H54 (cell line): ENCODE measurements around the gene SLC17A1.

Experiments
- DNase-seq: peaks from one replicate; pipeline ENCODE4 v3.0.0; 2011; ENCODE audit warnings: low spot score, mixed read lengths; ENCODE audit not compliant: insufficient read length
- FAIRE-seq: peaks from 3 replicates; lab custom pipeline; 2011; peaks lifted over from hg19 to GRCh38; lab: Jason Lieb, UNC
- POLR2A ChIP-seq: IDR thresholded peaks from 2 replicates; pipeline ENCODE4 v1.6.1; 2011; ENCODE audit warnings: low read depth, mild to moderate bottlenecking, low read length

SLC17A1 gene, protein sequence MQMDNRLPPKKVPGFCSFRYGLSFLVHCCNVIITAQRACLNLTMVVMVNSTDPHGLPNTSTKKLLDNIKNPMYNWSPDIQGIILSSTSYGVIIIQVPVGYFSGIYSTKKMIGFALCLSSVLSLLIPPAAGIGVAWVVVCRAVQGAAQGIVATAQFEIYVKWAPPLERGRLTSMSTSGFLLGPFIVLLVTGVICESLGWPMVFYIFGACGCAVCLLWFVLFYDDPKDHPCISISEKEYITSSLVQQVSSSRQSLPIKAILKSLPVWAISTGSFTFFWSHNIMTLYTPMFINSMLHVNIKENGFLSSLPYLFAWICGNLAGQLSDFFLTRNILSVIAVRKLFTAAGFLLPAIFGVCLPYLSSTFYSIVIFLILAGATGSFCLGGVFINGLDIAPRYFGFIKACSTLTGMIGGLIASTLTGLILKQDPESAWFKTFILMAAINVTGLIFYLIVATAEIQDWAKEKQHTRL

DNA sequence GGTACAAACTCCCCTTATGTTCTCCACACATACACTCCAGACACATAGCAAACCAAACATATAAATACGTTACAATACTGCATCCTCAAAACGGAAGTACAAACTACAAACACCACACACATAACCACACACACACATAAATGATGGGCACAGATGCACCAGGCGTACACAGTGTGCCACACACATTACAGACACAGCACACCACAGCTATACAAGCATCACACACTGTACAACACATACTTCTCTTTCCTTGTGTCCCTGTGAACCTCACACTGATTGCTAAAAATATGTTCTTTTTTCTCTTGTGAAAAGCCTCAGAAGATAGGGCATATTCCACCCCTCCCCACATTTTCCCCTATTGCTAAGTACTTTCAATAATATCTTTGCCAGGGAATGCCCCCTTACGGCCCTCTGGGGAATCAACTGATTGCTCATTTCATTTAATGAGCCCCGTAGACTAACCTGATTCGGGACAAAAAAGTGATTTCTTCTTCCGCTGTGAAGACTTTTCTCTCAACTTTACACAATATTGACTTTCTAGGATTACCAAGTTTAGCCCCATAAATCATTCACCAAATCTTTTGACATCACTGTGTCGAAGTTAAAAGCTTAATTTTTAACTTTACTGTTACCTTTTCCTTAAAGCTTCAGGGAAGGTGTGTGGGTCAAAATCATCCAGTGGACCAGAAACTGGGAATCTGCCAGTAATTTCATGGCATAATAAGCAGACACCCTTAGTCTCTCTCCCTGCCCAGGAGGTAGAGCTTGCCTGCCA lies at the start of gene SLC17A1:
Gene SLC17A1 (minus strand): TSS at position 521 of the 775 bp plus-strand sequence. CDS start 1,495 bp downstream, outside the sequence.
- TF ChIP-seq POLR2A, result no peak
- DNase-seq, result no peak
- no peak for FAIRE-seq

DNA sequence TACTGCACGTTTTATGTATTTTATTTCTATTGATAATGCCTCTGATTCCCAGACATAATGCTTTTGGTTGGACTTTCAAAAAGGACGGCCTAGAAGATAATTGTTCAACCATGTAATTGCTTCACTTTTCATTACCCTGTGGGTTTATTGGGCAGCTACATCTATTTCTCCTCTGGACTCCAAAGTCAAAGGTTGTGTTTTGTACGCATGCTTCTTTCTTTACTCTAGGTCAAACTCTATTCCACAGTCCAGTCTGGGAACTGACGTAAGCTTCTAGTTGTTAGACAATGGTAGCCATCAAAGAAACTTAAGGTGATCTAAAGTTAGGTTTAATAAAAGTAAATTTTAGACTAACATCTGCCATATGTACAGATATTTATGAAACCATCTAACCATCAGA lies 48.7 kb upstream of the SLC17A1 start:
- no peak for TF ChIP-seq POLR2A
- FAIRE-seq (no peak), DNase-seq (no peak)

DNA sequence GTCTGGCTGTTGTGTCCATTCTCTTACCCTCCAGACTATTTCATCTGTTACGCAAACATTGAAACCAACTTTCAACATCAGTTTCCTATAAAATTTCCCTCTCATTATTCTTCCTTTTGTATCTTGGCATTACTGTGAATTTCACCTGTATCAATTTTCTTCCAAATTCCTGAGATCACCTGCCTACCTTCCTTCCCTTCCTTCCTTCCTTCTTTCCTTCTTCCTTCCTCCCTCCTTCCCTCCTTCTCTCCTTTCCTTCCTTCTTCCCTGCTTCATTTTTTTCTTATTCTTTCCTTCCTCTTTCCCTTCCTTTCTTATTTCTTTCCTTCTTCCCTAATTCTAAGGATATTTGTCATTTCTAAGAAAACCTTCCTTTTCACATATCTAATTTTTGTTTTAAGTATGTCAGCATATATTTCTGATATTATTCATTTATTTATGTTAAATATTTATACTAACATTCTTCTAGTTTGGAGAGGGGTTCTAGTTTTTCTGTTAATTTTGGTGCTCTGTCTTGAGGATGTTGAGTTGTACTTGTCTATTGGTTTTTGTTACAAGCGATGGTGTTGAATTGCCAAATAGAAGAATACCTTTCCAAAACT lies 47.0 kb upstream of the SLC17A1 start:
- DNase-seq, result no peak
- FAIRE-seq, result no peak
- TF ChIP-seq POLR2A, result no peak

DNA sequence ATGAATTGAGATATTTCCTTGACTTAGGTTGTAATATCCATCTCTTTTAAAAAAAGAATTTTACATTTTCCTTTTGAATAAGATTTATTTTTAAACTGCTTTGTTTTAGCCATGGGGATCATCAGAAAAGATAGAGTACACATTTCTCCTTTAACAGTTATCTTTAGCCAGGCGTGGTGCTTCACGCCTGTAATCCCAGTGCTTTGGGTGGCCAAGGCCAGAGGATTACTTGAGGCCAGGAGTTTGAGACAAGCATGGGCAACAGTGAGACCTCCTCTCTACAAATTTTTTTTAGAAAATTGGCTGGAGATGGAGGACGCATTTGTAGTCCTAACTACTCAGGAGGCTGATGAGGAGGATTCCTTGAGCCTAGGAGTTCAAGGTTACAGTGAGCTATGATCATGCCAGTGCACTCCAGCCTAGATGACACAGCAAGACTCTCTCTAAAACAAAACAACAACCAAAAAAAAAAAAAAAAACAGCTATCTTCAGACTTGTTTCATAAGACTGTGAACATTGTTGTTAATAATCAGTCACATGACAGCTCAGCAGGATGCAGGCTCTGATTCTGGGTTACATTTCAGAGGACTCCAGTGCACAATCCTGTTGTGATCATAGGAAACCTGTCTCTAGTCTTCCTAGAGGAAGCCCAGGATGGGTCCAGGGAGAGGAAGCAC lies 44.2 kb upstream of the SLC17A1 start:
- FAIRE-seq (no peak), DNase-seq (no peak)
- no peak for TF ChIP-seq POLR2A

DNA sequence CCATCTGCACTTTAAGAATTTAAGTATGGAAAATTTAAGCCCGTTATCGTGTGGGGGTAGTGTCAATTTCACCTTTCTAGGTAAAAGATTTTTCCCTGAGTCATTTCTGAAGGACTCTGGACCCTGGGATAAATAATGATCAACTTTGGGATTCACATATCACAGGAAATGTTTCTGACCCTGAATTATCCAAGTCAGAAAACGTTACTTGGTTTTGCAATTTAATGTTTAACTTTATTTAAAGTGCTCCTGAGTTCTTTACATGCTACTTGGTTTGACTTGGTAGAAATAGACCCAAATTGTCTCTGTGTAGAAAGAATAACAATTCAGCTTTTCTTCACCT lies 43.7 kb upstream of the SLC17A1 start:
- no peak for FAIRE-seq
- no peak for DNase-seq
- no peak for TF ChIP-seq POLR2A

DNA sequence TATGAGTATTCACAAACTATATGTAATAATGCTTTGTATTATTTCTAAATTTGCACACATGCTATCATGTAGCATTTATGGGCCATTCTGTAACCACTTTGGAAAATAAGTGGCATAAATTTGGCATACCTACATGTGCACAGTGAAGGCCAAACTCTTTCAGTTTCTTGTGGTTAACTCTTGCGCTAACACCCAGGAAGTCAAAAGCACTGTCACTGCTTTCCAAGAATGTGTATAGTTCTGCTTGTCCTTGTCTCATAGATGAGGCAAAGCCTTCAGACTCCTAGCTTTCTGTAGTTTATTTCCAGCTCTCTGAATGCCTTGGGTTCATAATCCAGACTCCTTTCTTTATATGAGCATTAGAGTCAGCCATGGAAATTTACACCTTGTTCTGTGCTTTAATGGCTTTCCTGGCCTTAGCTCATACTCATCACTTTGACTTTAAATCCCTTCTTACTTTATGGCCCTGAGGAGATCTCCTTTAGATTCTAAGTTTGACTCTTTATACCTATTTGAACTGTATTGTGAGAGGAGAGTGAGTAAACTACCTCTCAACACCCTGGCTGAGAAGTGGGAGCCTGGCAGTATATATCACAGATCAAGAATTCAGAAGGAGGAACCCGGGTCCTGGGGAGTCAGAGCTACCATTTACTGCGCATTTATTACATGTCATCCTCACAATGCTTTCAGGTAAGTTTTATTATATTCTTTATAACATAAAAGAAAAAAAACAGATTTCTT lies 43.1 kb upstream of the SLC17A1 start:
- DNase-seq (no peak), FAIRE-seq (no peak)
- no peak for TF ChIP-seq POLR2A

DNA sequence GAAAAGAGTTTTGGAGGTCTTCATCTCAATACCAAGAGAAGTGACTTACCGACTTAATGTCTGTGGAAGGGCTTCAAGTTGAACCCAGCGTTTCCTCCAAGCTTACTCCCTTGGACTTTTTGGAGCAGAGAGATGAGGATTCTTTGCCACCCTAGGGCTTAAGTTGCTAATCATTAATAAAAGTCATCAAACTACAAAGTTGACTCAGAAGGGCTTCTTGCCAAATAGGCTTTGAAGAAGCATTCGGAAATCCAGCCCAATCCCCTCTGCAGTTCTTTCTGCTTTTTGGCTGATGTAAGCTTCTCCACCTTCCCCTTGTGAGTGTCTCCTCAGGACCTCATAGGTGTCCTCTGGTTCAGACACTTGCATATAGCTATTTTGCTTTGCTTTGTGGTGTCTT lies 42.3 kb upstream of the SLC17A1 start, which contains the start of gene SLC17A3:
Gene SLC17A3 (minus strand): TSS at position 126 of the 400 bp plus-strand sequence. CDS start 5,856 bp downstream, outside the sequence.
- FAIRE-seq (no peak), DNase-seq (no peak)
- TF ChIP-seq POLR2A, result no peak

DNA sequence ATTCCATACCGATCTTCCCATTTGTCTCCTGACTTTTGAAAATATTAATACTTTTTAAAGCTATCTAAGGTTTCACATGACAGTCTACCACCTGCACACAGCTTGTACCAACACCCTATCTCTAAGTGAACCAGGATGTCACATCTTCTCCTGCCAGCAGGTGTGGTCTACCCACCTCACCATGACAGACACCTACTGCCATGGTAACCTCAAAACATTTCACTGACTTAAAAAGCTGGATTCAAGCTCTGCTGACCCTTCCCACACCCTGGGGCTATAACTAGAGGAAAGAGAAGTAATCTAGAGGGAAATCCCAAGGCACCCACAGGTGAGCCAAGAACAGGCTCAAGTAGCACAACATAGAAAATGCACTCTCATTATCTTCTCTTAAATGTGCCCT lies 41.0 kb upstream of the SLC17A1 start:
- FAIRE-seq, result no peak
- DNase-seq, result no peak
- no peak for TF ChIP-seq POLR2A

DNA sequence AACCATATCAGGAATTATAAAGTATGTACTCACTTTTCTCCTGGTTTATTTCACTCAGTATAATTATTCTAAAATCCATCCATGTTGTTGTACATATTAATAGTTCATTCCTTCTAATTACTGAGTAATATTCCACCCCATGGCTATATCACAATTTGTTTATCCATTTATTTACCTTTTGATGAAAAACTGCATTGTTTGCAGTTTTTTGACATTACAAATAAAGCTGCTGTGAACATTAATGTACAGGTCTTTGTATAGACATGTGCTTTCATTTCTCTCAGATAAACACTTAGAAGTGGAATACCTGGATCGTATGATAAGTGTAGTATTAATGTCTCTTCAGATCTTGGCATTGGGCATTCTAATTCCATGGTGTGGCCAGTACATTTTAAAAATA lies 38.0 kb upstream of the SLC17A1 start:
- no peak for TF ChIP-seq POLR2A
- FAIRE-seq (no peak), DNase-seq (no peak)

DNA sequence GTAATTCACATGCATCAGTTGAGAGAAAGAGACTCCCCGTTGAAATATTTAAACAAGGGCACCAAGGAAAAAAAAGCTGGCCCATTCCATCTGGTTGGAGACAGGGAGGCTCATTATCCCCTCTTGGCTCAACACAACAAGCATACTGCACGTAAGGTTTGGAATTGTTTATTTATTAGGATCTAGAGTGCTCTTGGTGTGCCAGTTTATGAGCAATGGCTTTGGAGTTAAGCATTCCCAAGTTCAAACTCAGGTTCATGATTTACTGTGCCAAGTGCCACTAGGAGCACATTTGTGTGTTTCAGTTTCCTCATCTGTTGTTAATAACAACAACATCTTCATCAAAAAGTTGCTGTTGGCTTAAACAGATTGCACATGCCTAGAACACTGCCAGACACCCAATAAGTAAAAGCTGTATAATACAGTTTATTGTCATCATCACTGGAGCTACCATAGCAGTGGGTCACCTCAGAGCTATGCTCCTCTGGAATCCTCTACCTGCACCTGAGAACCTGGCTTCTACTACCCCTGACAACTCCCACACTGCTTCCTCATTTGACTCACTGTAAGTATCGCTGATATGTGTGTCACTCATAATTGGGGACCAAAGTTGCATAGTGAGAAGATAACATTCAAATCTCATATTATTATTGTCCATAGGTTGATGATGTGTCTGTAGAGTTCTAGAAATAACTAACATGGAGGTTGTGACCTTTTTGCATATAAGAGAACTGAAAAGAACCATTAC lies 36.8 kb upstream of the SLC17A1 start:
- FAIRE-seq, result no peak

DNA sequence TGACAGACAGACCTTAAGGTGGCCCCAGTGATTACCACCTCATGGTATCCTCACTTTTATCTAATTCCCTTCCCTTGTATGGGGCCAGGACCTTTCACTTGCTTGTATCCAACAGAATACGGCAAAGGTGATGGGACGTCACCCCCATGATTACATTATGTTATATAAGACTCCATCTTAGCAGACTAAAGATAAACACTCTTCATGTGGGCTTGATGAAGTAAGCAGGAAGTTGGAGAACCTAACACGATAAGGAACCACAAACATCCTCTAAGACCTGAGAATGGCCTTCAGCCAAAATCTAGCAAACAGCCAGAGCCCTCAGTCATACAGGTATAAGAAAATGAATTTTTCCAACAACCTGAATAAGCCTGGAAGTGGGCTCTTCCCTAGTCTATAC lies 34.2 kb upstream of the SLC17A1 start:
- FAIRE-seq (no peak), DNase-seq (no peak)
- TF ChIP-seq POLR2A, result no peak

More for the DNA sequence above, 36.8 kb upstream of the SLC17A1 start:
- TF ChIP-seq POLR2A, result no peak
- no peak for DNase-seq

DNA sequence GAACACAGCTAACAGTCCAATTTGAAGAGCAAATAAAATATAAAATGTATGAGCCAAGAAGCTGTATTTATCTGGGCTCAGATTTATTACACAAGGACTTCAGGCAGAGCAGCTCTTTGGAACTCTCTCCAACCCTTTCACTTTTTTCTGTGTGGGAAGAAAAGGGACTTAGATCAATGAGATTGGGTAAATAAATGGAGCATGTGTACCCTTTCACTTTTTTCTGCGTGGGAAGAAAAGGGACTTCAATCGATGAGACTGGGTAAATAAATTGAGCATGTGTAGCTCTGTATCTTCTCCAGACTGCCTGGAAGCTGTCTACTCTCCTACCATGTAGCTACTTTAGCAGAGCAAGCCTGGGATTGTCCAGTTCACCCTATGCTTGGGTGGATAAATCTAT lies 31.5 kb upstream of the SLC17A1 start:
- FAIRE-seq (no peak), DNase-seq (no peak)
- TF ChIP-seq POLR2A, result no peak
